Endothelial cell of umbilical vein (primary cell): ENCODE measurements around the gene MAP1LC3B. TPM values are rescaled to one million over a fixed set of nuclear protein-coding genes. Genes with fewer than 3 reads are reported as not detected.

Experiments
- BruUV-seq: library from RNA; stranded (reverse); fragments of 400-500 nt; replicated peaks from 2 replicates; lab custom pipeline; 2021; lab: Mats Ljungman, UMichigan
- CTCF ChIA-PET: fragments of 300-600, 350-600 bp; sonication (Branson Sonifier 250); formaldehyde crosslinking; loops from one replicate; lab custom pipeline; 2021; ENCODE audit warnings: antibody characterized with exemption, inconsistent platforms; lab: Charles Lee
- POLR2A ChIA-PET: fragments of 300-600, 350-600 bp; sonication (Branson Sonifier 250); formaldehyde crosslinking; loops from one replicate; lab custom pipeline; 2021; ENCODE audit warnings: antibody characterized with exemption, inconsistent platforms; lab: Charles Lee
- DNase-seq: peaks from one replicate; pipeline ENCODE4 v3.0.0-alpha.2; 2011; ENCODE audit warnings: low read depth, low spot score
- FAIRE-seq: peaks from 2 replicates; lab custom pipeline; 2011; peaks lifted over from hg19 to GRCh38; lab: Jason Lieb, UNC
- H2AFZ ChIP-seq: 2 replicates; pipeline ENCODE4 v1.6.0; 2012; ENCODE audit warnings: low read depth, low read length, control low read depth, inconsistent platforms
- H3K27ac ChIP-seq: 2 replicates; pipeline ENCODE4 v1.5.1; 2011; ENCODE audit warnings: low read depth, mild to moderate bottlenecking, control low read depth, low read length, moderate library complexity; ENCODE audit not compliant: insufficient read depth
- H3K27me3 ChIP-seq, 2 experiments: 2 replicates each; pipeline versions ENCODE4 v1.6.0 to v1.6.1; 2011; ENCODE audit warnings: low read length in 2 of 2, mixed read lengths in 1 of 2; ENCODE audit not compliant: control insufficient read depth in 2 of 2, insufficient read depth in 2 of 2
- H3K36me3 ChIP-seq, 2 experiments: 2 replicates in 1 of 2; 3 replicates in 1 of 2; pipeline ENCODE4 v1.5.1; 2011; ENCODE audit warnings: low read length in 2 of 2, mild to moderate bottlenecking in 1 of 2, moderate library complexity in 1 of 2; ENCODE audit not compliant: control insufficient read depth in 2 of 2, insufficient read depth in 2 of 2; ENCODE audit errors: extremely low read depth in 1 of 2
- H3K4me1 ChIP-seq: 3 replicates; pipeline ENCODE4 v1.5.1; 2011; ENCODE audit warnings: mild to moderate bottlenecking, low read length; ENCODE audit not compliant: control insufficient read depth, insufficient read depth; ENCODE audit errors: extremely low read depth
- H3K4me2 ChIP-seq: 2 replicates; pipeline ENCODE4 v1.6.1; 2011; ENCODE audit warnings: low read length, control low read depth, mixed read lengths; ENCODE audit not compliant: insufficient read depth
- H3K4me3 ChIP-seq, 3 experiments: fragments of 200-600 bp in 1 of 3; sonication (generic), shearing (Covaris generic) in 1 of 3; replicated peaks in 1 of 3; 2 replicates each; pipeline ENCODE4 v1.5.1; 2011 to 2016; ENCODE audit warnings: control low read depth in 3 of 3, low read length in 3 of 3, mild to moderate bottlenecking in 2 of 3, inconsistent platforms in 1 of 3, low read depth in 1 of 3, moderate library complexity in 1 of 3; ENCODE audit not compliant: insufficient read depth in 1 of 3
- H3K79me2 ChIP-seq: 2 replicates; pipeline ENCODE4 v1.6.0; 2012; ENCODE audit warnings: low read length, inconsistent platforms; ENCODE audit not compliant: control insufficient read depth, insufficient read depth
- H3K9ac ChIP-seq: replicated peaks from 2 replicates; pipeline ENCODE3; 2011; ENCODE audit warnings: low read length, control low read depth; ENCODE audit not compliant: insufficient read depth; ENCODE audit errors: extremely low read depth
- H3K9me1 ChIP-seq: replicated peaks from 3 replicates; pipeline ENCODE4 v1.6.0; 2011; ENCODE audit warnings: mild to moderate bottlenecking, low read length; ENCODE audit not compliant: control insufficient read depth, insufficient read depth; ENCODE audit errors: extremely low read depth
- H3K9me3 ChIP-seq: replicated peaks from 2 replicates; pipeline ENCODE4 v1.5.1; 2012; ENCODE audit warnings: low read length, inconsistent platforms; ENCODE audit not compliant: control insufficient read depth, insufficient read depth
- H4K20me1 ChIP-seq: replicated peaks from 2 replicates; pipeline ENCODE3; 2011; ENCODE audit warnings: mild to moderate bottlenecking, low read length; ENCODE audit not compliant: control insufficient read depth, insufficient read depth; ENCODE audit errors: extremely low read depth
- EZH2 ChIP-seq: IDR thresholded peaks from 2 replicates; pipeline ENCODE4 v1.6.1; 2012; ENCODE audit warnings: borderline replicate concordance, low read depth, mild to moderate bottlenecking, moderate library complexity, low read length, inconsistent platforms; ENCODE audit not compliant: severe bottlenecking
- FOS ChIP-seq: IDR thresholded peaks from 2 replicates; pipeline ENCODE4 v1.6.1; 2011; ENCODE audit warnings: mild to moderate bottlenecking, low read length, moderate library complexity, borderline replicate concordance; ENCODE audit not compliant: insufficient read depth
- GATA2 ChIP-seq: IDR thresholded peaks from 2 replicates; pipeline ENCODE4 v1.7.0; 2011; ENCODE audit warnings: low read depth, mild to moderate bottlenecking, moderate library complexity, mixed read lengths, low read length; ENCODE audit not compliant: insufficient read length, insufficient read depth
- JUN ChIP-seq: IDR thresholded peaks from 2 replicates; pipeline ENCODE4 v1.6.1; 2011; ENCODE audit warnings: borderline replicate concordance, low read depth; ENCODE audit not compliant: insufficient read length, insufficient read depth
- MYC ChIP-seq: IDR thresholded peaks from one replicate; pipeline ENCODE4 v1.6.1; 2011; ENCODE audit warnings: mild to moderate bottlenecking, low read depth, low read length
- POLR2A ChIP-seq: IDR thresholded peaks from 2 replicates; pipeline ENCODE4 v1.6.1; 2012; ENCODE audit warnings: low read depth, mild to moderate bottlenecking, control low read depth, low read length
- POLR2AphosphoS5 ChIP-seq: IDR thresholded peaks from 2 replicates; pipeline ENCODE4 v1.6.1; 2012; ENCODE audit warnings: low read depth, mild to moderate bottlenecking, control low read depth, low read length, moderate library complexity; ENCODE audit not compliant: insufficient read depth
- dilution Hi-C: fragments of 300-500 bp; cut with MboI; formaldehyde crosslinking; loops from one replicate; pipeline ENCODE4 v1.15.0; 2019; ENCODE audit warnings: low sequenced_read_pairs; ENCODE audit not compliant: extremely low pct_ligation_motif_present
- intact Hi-C: fragments of 100-400 bp; cut with micrococcal nuclease; formaldehyde crosslinking; loops from one replicate; pipeline ENCODE4 v1.10.0; 2022
- polyA plus RNA-seq, 4 experiments: library from polyadenylated mRNA; depleted of rRNA in 3 of 4; stranded (reverse) in 3 of 4; unstranded in 1 of 4; fragments of >200 nt; gene quantifications; 2 replicates each; pipeline versions ENCODE4 v1.2.1 to v1.2.3, GENCODE V29; 2011 to 2012; ENCODE audit warnings: missing spikeins in 1 of 4
- total RNA-seq: library from RNA; stranded (reverse); gene quantifications from 2 replicates; pipeline ENCODE4 v1.2.3, GENCODE V29; 2021
- TF ChIP-seq, protein P1 (sequence below), 2 donors: IDR thresholded peaks; 1 replicate in 1 of 2; 2 replicates in 1 of 2; pipeline ENCODE4 v1.5.1; 2011; ENCODE audit warnings: low read length in 2 of 2, mild to moderate bottlenecking in 2 of 2, moderate library complexity in 2 of 2, control low read depth in 1 of 2, inconsistent platforms in 1 of 2, low read depth in 1 of 2; ENCODE audit not compliant: insufficient read depth in 1 of 2; ENCODE audit errors: extremely low read depth in 1 of 2
- TF ChIP-seq, protein P2 (sequence below): IDR thresholded peaks from 2 replicates; pipeline ENCODE4 v1.6.1; 2011; ENCODE audit not compliant: insufficient read depth, insufficient read length

MAP1LC3B gene
- total and polyA plus RNA-seq, 2 donors (not counting 3 experiments of a cell fraction or from before 2014, with no cell fraction given) = 40.7 to 99.9 TPM

DNA sequence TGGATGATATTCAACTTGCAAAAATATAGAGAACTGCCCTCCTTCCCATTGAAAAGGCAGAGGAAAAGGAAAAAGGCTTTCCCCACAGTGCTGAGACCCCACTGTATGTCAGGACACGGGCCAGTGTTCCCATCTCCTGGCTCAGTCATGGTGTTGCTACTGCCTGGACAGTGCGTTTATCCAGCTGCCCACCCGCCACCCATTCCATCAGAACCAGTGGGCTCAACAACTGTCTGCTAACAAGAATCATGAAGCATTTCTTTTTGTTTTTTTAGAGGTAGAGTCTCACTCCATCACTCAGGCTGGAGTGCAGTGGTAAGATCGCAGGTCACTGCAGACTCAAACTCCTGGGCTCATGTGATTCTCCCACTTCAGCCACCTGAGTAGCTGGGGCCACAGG is 19.8 kb upstream of the MAP1LC3B start:
- DNase-seq (no peak), FAIRE-seq (no peak)
- dilution Hi-C loops = no loop called here
- Histone ChIP-seq H3K27ac (no peak overlapping the region), H3K79me2 (peaks cover 59% of the 10 kb centered on the region), H3K36me3 (no peaks in the 10 kb centered on the region), H2AFZ (no peak overlapping the region), H3K9me3 (no peaks in the 10 kb centered on the region), H3K27me3 (no peaks in the 10 kb centered on the region), H3K4me3 (no peak overlapping the region), H3K4me1 (peaks cover 26% of the 10 kb centered on the region), H3K9ac (no peak overlapping the region), H4K20me1 (no peaks in the 10 kb centered on the region), H3K4me2 (no peak overlapping the region), H3K9me1 (no peaks in the 10 kb centered on the region)
- intact Hi-C loops = no loop called here
- BruUV-seq = no TSS peak
- ChIA-PET POLR2A (no interaction called here), CTCF (interaction anchor here (0.6 kb wide), 1 partner anchor 11 kb away, joined by 3 read pairs; no protein-coding TSS in a partner anchor)
- TF ChIP-seq MYC (no peak), POLR2A (no peak), GATA2 (no peak), JUN (no peak)
- TF ChIP-seq, protein P1, sequence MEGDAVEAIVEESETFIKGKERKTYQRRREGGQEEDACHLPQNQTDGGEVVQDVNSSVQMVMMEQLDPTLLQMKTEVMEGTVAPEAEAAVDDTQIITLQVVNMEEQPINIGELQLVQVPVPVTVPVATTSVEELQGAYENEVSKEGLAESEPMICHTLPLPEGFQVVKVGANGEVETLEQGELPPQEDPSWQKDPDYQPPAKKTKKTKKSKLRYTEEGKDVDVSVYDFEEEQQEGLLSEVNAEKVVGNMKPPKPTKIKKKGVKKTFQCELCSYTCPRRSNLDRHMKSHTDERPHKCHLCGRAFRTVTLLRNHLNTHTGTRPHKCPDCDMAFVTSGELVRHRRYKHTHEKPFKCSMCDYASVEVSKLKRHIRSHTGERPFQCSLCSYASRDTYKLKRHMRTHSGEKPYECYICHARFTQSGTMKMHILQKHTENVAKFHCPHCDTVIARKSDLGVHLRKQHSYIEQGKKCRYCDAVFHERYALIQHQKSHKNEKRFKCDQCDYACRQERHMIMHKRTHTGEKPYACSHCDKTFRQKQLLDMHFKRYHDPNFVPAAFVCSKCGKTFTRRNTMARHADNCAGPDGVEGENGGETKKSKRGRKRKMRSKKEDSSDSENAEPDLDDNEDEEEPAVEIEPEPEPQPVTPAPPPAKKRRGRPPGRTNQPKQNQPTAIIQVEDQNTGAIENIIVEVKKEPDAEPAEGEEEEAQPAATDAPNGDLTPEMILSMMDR (IDR thresholded peaks at IDR 0.05; ENCODE audit: extremely low read depth in 1 of 2, insufficient read depth in 1 of 2, low read depth in 1 of 2, low read length in 2 of 2) = no peak
- TF ChIP-seq, protein P2, sequence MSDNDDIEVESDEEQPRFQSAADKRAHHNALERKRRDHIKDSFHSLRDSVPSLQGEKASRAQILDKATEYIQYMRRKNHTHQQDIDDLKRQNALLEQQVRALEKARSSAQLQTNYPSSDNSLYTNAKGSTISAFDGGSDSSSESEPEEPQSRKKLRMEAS = no peak

DNA sequence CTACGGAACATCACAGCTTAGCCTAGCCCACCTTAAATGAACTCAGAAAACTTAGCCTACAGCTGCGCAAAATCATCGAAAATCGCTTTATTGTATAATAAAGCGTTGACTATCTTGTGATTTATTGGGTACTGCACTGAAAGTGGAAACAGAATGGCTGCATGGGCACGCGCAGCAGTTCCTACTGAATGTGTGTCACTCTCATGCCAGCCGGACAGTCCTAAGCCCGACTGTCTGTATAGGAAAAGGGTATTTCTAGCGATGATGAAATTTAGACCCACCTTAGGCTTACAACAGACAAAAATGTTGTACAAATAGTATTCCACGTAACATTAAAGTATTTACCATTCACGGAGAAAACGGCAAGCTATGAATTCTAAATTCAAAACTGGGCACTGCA is 17.8 kb upstream of the MAP1LC3B start:
- Histone ChIP-seq H3K4me3 (no peak overlapping the region), H3K27ac (no peak overlapping the region), H3K79me2 (peaks cover 63% of the 10 kb centered on the region), H3K4me1 (peaks cover 16% of the 10 kb centered on the region), H2AFZ (no peak overlapping the region), H4K20me1 (no peaks in the 10 kb centered on the region), H3K27me3 (no peaks in the 10 kb centered on the region), H3K36me3 (no peaks in the 10 kb centered on the region), H3K9me1 (no peaks in the 10 kb centered on the region), H3K9me3 (no peaks in the 10 kb centered on the region), H3K9ac (no peak overlapping the region), H3K4me2 (no peak overlapping the region)
- no peak for TF ChIP-seq EZH2
- TF ChIP-seq FOS = no peak
- TF ChIP-seq POLR2AphosphoS5 = no peak
- no peak for TF ChIP-seq GATA2
- TF ChIP-seq, protein P1 (IDR thresholded peaks at IDR 0.05; ENCODE audit: extremely low read depth in 1 of 2, insufficient read depth in 1 of 2, low read depth in 1 of 2, low read length in 2 of 2) = no peak
- TF ChIP-seq JUN = no peak
- no peak for TF ChIP-seq POLR2A
- FAIRE-seq (no peak), DNase-seq (no peak)
- dilution Hi-C loops = no loop called here
- BruUV-seq = no TSS peak
- CTCF ChIA-PET = interaction anchor here (0.9 to 1.6 kb wide), 2 partner anchors 9 to 13 kb away, joined by 3 to 5 read pairs; partner anchors contain the start of gene FBXO31
- intact Hi-C loops = no loop called here
- POLR2A ChIA-PET = no interaction called here
